GM04504 (cell line): ENCODE results near the gene ARHGAP44.

Source experiments
- DNase-seq: peaks from one replicate; pipeline ENCODE4 v3.0.0-alpha.2; 2012; ENCODE audit warnings: low read depth

The ARHGAP44 gene

GRCh38 chr17:12994341-12995074 is 205.2 kb downstream of the ARHGAP44 start:
- no peak for DNase-seq

- DNase-seq: no peak
These were observed 206.0 kb downstream of the ARHGAP44 start for GRCh38 chr17:12995106-12995895.

DNA sequence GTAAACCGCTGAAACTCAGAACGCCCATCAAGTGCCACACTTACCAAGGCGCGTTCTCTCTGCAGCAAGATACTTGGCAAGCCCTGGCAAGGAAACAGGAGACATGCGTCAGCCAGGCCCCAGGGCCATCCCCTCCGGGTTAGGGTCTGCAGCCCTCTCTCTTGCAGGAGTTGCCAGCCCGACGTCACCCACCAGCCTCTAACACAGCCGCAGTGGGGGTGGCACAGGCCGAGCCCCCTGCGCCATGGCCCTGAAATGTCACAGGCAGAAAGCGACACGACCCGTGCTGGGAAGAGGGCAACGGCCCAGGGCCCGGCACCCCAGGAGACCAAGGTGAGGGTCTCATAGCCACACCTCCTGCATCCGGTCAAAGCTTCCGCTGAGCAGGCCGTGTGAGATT is 206.6 kb downstream of the ARHGAP44 start:
- no peak for DNase-seq

DNA sequence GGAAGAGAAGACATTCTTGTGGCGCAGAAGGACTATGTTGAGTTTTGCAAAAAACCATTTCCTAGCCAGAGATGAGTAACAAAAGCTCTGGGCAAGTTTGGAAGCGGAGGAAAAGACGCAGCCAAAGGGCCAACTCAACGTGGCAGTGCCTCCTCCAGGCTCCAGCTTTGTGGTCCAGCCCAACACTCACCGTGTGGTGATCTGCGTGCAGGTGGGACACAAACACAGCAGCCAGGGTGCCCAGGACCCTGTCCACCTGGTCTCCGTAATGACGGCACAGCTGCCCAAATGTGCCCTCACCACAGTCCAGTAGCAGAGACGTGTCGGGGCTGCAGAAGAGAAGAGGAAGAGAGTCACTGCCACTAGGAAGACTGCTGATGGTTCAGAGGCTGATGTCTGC is 207.1 kb downstream of the ARHGAP44 start:
- DNase-seq: no peak

GRCh38 chr17:12996941-12997340 is 207.6 kb downstream of the ARHGAP44 start:
- DNase-seq: no peak

DNA sequence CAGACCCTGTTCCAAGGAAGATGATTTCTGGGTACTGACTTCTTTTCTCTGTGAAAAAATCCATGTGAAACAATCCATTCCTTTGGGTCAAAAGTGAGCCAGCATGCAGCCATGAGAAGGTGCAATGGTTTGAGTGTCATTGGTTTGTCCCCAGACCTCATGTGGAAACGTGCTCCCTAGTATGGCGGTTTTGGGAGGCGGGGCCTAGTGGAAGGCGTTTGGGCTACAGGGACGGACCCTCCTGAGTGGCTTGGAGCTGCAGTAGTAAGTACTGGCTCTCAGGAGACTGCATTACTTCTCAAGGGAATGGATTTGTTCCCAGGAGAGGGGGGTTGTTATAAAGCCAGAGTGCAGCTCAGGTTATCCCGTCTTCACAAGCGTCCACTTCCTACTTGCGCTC is 209.2 kb downstream of the ARHGAP44 start:
- DNase-seq: no peak

DNA sequence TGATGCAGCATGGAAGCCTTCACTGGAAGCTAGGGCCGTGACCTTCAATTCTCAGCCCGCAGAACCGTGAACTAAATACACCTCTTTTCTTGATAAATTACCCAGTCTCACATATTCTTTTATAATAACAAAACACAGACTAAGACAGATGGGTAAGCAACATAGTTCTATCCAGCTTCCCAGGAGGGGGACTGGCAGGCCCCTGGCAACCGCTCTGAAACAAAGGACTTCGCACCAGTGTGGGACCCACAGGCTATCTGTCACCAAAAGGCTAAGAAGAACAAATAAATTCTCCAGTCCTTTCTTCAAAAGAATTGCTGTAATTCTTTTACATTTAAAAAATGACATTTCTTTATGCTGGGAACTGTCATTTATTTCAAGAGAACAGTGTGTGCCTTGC is 209.6 kb downstream of the ARHGAP44 start:
- no peak for DNase-seq

DNA sequence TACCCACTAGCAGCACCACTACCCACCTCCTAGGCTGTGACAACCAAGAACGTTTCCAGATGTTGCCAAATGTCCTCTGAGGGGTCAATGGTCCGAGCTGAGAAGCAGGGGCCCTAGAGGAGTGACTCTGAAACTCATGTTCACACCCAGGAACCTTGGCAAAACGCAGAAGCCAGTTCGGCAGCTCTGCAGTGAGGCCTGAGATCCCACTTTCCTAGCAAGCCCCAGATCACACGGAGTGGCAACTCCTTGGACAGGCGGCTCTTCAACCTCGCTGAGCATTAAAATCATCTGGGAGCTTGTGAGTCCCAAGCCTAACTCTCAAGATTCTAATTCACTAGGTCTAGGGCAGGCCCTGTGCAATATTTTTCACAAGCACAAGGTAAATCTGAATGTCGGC is 211.3 kb downstream of the ARHGAP44 start:
- DNase-seq: no peak

DNA sequence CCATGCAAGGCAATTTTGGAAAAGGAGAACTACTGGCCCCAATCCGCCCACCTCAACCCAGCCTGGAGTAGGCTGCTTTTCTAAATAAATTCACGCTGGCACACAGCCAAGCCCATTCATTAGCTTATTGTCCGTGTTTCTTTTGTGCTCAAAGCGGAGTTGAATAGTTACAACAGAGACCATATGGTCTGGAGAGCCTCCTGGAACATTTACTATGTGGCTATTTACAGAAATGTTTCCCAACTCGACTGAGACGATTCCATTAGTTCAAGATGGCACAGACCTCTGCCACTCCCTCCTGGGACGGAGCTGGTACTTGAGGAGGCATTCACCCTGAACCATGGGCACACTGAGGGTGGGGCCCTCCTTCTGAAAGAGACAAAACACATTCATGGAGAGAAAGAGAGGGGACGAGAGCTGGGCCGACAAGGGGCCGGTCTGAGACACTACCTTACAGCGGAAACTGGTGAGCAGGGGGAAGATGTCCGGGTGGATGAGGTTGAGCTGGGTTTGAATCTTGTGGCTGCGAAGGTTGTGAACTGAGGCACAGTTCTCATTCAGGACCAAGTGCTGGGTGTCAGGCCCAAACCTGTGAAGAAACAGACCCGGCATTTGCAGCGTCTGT is 212.8 kb downstream of the ARHGAP44 start:
- no peak for DNase-seq

DNA sequence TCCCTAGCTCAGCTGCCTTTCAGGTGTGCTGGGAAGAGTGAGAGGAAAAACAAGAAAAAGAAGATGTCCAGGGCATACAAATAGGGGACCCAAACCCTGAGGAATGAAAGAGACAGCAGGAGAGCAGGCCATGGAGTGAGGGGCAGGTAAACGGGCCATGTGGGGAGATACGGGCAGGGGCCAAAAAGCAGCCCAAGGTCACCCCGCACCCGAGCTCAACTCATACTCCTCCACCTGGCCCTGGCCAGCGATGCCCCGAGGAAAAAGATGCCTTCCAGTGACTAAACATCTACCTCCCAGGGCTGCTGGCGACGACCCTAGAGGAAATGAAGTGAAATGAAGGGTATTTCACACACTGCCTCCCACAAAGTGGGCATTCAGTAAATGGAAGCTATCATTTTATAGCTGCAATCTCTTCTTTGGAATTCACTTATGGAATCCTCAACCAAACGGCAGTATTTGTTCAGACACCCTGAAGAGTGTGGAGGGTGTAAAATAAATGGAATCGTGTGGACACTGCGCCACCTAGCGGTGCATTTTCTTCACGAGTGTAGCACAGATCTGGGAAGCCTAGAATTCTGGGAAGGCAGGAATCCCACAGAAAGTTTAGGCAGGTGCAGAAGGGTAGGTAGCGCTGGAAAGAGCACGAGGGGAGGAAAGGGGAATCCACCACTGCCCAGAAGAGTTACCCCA is 213.6 kb downstream of the ARHGAP44 start:
- DNase-seq: peak; percentile 50

DNA sequence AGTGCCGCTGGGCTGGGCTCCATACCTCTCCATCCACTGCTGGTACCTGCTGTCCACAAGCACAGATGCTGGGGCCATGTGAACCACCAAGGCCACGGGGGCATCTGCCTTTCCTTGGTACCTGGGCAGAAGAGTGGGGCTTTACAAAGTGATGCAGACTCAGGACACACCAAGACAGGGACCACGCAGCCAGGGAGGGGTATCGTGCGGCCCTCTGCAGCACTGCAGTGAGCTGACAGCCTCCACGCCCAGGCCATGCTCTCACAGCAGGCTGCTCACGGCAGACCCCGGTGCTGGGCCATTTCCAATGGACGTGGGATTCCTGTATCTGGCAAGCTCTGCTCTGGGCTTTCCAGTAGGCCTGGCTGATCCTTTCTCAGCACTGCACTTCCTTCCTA is 214.2 kb downstream of the ARHGAP44 start:
- no peak for DNase-seq

DNA sequence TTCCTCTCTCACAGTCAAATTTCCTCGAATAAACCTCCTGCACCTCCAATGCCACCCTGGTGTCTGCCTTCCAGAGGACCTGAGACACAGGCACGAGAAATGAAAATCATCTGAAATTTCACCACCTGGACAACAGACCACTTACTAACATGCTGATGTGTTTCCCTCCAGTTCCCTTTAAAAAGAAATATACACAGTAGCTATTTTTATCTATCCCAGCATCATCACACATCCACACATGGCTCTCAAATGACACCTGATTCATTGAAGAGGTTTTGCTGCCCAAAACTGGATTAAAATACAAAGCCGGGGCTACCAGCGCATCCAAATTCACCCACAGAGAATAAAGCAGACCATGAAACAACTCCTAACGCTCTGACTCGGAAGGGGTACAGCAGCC is 214.6 kb downstream of the ARHGAP44 start:
- no peak for DNase-seq

- DNase-seq: no peak
These were observed 215.0 kb downstream of the ARHGAP44 start for GRCh38 chr17:13004336-13004735.

DNA sequence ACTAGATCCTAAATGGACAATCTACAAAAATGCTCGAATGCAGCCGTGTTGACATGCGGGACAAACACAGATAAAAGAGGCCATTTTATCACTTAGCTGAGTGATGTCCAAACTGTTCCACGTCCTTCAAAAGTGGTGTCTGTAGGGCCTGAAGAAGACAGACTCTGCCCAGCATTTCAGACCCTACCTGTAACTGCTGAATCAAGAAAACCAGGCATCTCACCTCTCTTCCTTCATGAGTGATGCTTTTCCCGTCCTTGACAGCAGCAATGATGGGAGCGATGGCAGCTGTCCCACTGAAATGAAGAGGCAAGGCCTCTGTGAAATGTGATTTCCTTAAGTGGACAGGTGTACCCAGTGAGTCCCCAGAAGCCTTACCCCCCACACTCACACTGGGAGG is 216.2 kb downstream of the ARHGAP44 start:
- no peak for DNase-seq

GRCh38 chr17:13008461-13008860 is 219.2 kb downstream of the ARHGAP44 start:
- no peak for DNase-seq

- no peak for DNase-seq
These were observed 221.7 kb downstream of the ARHGAP44 start for GRCh38 chr17:13010959-13011358.

- no peak for DNase-seq
These were observed 225.5 kb downstream of the ARHGAP44 start for GRCh38 chr17:13014801-13015200.

DNA sequence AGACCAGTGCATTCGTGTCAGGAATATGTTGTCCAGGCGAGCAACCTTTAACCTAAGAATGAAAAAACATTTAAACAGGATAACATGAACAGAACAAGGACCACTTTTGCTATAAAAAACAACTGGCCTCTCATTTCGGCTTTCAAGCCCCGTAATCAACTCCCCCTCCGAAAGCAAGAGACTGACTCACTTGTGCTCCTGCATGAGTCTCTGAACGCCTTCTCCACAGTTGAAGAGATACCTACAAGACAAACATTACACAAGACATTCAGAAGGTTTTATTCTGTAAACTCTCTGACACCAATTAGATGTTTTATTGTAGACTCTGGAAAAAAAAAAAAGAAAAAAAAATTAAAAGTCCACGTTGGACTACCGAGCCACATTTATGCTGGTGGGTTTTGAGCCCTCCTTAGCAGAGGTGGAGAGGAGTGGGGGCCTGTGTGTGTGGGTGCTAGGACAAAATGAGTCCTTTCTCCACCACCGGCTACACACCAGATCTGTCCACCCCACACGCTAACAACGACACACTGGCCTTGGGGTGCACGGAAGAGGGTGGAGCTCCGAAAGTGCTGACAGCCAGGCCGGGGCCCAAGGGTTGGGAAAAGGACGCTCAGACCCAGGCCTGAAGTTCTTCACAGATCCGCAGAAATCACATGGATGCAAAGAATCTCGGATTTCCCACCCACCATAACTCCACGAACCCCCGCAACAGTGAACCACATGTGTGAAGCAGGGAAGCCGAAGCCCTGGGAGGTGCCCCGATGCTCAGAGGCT is 227.8 kb downstream of the ARHGAP44 start:
- no peak for DNase-seq

DNA sequence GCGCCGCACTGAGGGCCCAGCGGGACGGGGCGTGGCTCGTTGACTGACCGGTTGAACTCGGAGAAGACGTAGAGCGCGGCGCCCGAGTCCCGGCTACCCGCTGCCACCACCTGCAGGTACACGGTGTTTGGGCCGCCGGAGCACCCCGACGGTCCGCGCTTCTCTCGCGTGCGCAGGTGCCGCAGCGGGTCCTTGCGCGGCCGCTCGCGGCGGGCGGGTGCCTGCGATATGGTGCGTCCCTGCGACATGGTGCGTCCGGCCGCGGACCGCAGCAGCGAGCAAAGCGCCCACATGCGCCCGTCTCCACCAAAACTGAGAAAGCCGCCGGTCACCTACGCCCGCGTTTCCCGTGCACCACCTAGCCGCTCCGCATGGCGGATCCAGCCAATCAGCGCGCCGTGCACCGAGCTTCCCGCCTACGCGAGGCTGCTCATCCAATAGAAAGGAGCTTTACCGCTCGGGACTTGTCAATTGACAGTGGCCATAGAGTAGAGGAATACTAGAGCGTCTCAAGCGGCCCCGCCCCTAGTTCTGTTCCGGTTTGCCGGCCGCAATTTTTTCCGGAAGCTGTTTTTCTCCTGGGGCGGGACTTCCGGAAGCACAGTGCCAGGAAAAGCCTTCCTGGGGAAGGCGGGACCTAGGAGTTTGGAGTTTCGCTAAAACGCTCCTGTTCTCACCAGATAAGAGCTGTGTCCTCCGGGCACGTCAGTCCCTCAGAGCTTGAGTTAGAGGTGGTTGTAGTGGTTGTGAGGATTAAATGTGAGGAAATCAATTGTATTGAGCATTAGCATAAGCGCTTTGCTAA is 228.6 kb downstream of the ARHGAP44 start, which contains the start of gene ELAC2:
TSS of gene ELAC2 (minus strand) at position 373 of the 805 bp plus-strand sequence. CDS start at position 293, 80 bp downstream.
- peak; percentile 98 for DNase-seq

DNA sequence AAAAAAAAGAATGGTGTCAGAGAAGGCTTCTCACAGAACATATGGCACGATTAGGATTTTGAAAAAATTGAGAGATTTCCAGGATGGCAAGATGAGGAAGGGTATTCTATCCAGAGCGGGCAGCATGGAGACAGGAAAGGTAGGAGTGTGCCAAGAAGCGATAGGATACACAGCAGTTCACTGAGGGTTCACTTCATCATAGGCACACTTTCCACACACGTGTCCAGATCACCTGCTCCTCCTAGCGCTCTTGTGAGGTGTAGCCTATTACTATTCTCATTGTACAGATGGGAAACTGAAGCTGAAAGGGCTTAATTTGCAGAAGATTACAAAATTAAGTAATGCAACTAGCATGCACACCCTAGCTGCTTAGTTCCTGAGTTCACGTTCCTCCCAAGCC is 234.7 kb downstream of the ARHGAP44 start:
- no peak for DNase-seq
